Articular chondrocyte of knee joint (primary cell): ENCODE data around the gene COMMD2. TPM values are rescaled to one million over a fixed set of nuclear protein-coding genes. Genes with fewer than 3 reads are reported as not detected.

Source experiments
- small RNA-seq: library from RNA; depleted of rRNA; stranded (forward); fragments of <200 nt; gene quantifications from one replicate; pipeline ENCODE3, GENCODE V24; 2012
- total RNA-seq: library from RNA; depleted of rRNA; stranded (reverse); fragments of >200 nt; gene quantifications from 2 replicates; pipeline ENCODE4 v1.2.3, GENCODE V29; 2012

The COMMD2 gene
- 45.2 and 55.7 TPM in 2 replicates for total RNA-seq

GRCh38 chr3:149752051-149752787 lies at the start of gene COMMD2:
Gene COMMD2 (minus strand): TSS chr3:149752489. CDS start chr3:149752444, 45 bp downstream.

GRCh38 chr3:149792452-149793270 lies 40.4 kb upstream of the COMMD2 start, which contains the start of gene ANKUB1:
Gene ANKUB1 (minus strand): TSS chr3:149792554. CDS start chr3:149792366, 188 bp downstream.

Small RNAs within 50 kb of the gene (small RNA-seq; reads per million reads assigned to genes)
- gene RNU6-507P = not detected

Other genes with a start within 250 kb of the COMMD2 start
- 136 and 198 TPM in 2 replicates for gene WWTR1, start 94.5 kb downstream of the COMMD2 start, total RNA-seq
- not detected in 2 replicates for gene ANKUB1, start 40.1 kb upstream of the COMMD2 start, total RNA-seq
- gene RNF13, start 60.7 kb upstream of the COMMD2 start, total RNA-seq = 144 and 150 TPM in 2 replicates
- gene PFN2, start 218.4 kb upstream of the COMMD2 start, total RNA-seq = 212 and 218 TPM in 2 replicates